Activated CD8-positive, alpha-beta T cell treated with anti-CD3 and anti-CD28 coated beads for 36 hours (primary cell): ENCODE data around the gene VWA5B2. TPM values are rescaled to one million over a fixed set of nuclear protein-coding genes. Genes with fewer than 3 reads are reported as not detected.

Experiments
- ATAC-seq: fragments of 200-7000 bp; cut with Tn5 transposase; one replicate; pipeline ENCODE4 v1.10.0; 2021; ENCODE audit warnings: mild to moderate bottlenecking, moderate library complexity
- CTCF ChIA-PET: fragments of 350-600 bp; sonication (Branson Sonifier 250); formaldehyde crosslinking; loops from one replicate; lab custom pipeline; 2021; ENCODE audit warnings: antibody characterized with exemption; lab: Charles Lee
- POLR2A ChIA-PET: fragments of 350-600 bp; sonication (Branson Sonifier 250); formaldehyde crosslinking; loops from one replicate; lab custom pipeline; 2021; ENCODE audit warnings: antibody characterized with exemption; lab: Charles Lee
- DNase-seq: peaks from one replicate; pipeline ENCODE4 v3.0.0-alpha.2; 2020
- H3K27ac Mint-ChIP-seq: one replicate; pipeline ENCODE4 v1.8.0; 2021; ENCODE audit warnings: mild to moderate bottlenecking, mixed read lengths
- H3K27me3 Mint-ChIP-seq: one replicate; pipeline ENCODE4 v1.8.0; 2021; ENCODE audit warnings: mixed read lengths
- H3K36me3 Mint-ChIP-seq: one replicate; pipeline ENCODE4 v1.8.0; 2021; ENCODE audit warnings: low read depth, mixed read lengths
- H3K4me1 Mint-ChIP-seq: one replicate; pipeline ENCODE4 v1.8.0; 2021; ENCODE audit warnings: low read depth, mixed read lengths
- H3K4me3 Mint-ChIP-seq: one replicate; pipeline ENCODE4 v1.8.0; 2021; ENCODE audit warnings: mild to moderate bottlenecking, moderate library complexity, mixed read lengths
- H3K9me3 Mint-ChIP-seq: one replicate; pipeline ENCODE4 v1.8.0; 2021; ENCODE audit warnings: mixed read lengths
- intact Hi-C: fragments of 100-400 bp; cut with micrococcal nuclease; formaldehyde crosslinking; loops from one replicate; pipeline ENCODE4 v1.10.0; 2022
- total RNA-seq, 2 experiments: library from RNA; stranded (reverse); gene quantifications; one replicate each; pipeline ENCODE4 v1.2.3, GENCODE V29; 2021
- TF ChIP-seq, protein P1 (sequence below): fragments of 200-600 bp; IDR thresholded peaks from one replicate; pipeline ENCODE4 v1.8.0; 2022; ENCODE audit warnings: antibody characterized with exemption, mild to moderate bottlenecking

Gene VWA5B2
- total RNA-seq, 2 experiments from 2014 or later: not detected

DNA sequence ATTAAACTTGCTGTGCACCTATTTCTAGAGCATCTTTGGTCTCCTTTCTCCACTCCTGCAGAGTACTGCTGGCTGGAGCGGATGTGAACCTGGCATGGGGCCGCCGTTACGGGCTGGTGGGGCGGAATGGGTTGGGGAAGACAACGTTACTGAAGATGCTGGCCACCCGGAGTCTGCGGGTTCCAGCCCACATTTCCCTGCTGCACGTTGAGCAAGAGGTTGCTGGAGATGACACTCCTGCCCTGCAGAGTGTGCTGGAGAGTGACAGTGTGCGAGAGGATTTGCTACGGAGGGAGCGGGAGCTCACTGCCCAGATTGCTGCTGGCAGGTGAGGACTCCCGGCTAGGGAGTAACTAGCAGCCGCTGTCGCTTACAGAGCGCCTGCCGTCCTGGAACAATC is 41.3 kb upstream of the VWA5B2 start:
- no peaks in the 10 kb centered on the region for H3K9me3 Mint-ChIP-seq
- CTCF ChIA-PET: no interaction called here
- no peak for DNase-seq
- H3K27ac Mint-ChIP-seq: no peak overlapping the region
- no peak for ATAC-seq
- POLR2A ChIA-PET: interaction anchor here (0.7 kb wide), 1 partner anchor 11 kb away, joined by 3 read pairs; no protein-coding TSS in a partner anchor
- intact Hi-C loops: no loop called here
- H3K4me3 Mint-ChIP-seq: no peak overlapping the region
- no peaks in the 10 kb centered on the region for H3K27me3 Mint-ChIP-seq
- peaks cover 31% of the 10 kb centered on the region for H3K4me1 Mint-ChIP-seq
- H3K36me3 Mint-ChIP-seq: peaks cover 61% of the 10 kb centered on the region
- TF ChIP-seq, protein P1, sequence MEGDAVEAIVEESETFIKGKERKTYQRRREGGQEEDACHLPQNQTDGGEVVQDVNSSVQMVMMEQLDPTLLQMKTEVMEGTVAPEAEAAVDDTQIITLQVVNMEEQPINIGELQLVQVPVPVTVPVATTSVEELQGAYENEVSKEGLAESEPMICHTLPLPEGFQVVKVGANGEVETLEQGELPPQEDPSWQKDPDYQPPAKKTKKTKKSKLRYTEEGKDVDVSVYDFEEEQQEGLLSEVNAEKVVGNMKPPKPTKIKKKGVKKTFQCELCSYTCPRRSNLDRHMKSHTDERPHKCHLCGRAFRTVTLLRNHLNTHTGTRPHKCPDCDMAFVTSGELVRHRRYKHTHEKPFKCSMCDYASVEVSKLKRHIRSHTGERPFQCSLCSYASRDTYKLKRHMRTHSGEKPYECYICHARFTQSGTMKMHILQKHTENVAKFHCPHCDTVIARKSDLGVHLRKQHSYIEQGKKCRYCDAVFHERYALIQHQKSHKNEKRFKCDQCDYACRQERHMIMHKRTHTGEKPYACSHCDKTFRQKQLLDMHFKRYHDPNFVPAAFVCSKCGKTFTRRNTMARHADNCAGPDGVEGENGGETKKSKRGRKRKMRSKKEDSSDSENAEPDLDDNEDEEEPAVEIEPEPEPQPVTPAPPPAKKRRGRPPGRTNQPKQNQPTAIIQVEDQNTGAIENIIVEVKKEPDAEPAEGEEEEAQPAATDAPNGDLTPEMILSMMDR: no peak

DNA sequence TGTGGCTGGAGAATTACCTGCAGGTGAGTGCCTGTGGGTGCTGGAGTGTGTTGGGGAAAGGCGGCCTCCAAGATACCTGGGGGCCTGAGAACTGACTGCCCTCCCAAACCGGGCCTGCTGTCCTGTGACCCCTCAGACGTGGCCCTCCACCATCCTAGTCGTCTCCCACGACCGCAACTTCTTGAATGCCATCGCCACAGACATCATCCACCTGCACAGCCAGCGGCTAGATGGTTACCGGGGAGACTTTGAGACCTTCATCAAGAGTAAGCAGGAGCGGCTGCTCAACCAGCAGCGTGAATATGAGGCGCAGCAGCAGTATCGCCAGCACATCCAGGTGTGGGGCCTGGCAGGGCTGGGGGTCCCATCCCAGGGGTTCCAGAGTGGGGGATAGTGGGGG is 40.0 kb upstream of the VWA5B2 start:
- Mint-ChIP-seq H3K4me3 (no peak overlapping the region), H3K36me3 (peaks cover 59% of the 10 kb centered on the region), H3K4me1 (peaks cover 31% of the 10 kb centered on the region), H3K27me3 (no peaks in the 10 kb centered on the region), H3K27ac (no peak overlapping the region), H3K9me3 (no peaks in the 10 kb centered on the region)
- CTCF ChIA-PET: interaction anchor here (1.9 kb wide), 1 partner anchor 38 kb away, joined by 12 read pairs; no protein-coding TSS in a partner anchor
- DNase-seq (no peak), ATAC-seq (no peak)
- TF ChIP-seq, protein P1: no peak
- POLR2A ChIA-PET: interaction anchor here (0.9 kb wide), 1 partner anchor 44 kb away, joined by 3 read pairs; no protein-coding TSS in a partner anchor
- intact Hi-C loops: no loop called here

DNA sequence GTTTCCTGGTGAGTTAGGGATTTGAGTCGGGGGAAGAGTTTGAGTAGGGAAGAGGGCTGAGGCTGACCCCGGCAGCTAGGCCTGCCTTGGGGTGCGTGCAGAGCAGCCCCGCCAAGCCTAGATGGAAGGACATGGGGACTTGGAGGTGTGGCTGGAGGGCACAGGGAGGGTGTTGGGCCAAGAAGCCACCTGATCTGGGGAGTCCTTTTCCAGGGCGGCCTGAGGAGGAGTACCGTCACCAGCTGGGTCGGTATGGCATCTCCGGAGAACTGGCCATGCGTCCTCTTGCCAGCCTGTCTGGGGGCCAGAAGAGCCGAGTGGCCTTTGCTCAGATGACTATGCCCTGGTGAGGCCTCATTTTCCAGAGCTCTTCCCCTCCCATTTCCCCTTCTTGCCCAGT is 36.5 kb upstream of the VWA5B2 start:
- Mint-ChIP-seq H3K36me3 (peaks cover 41% of the 10 kb centered on the region), H3K27ac (no peak overlapping the region), H3K9me3 (no peaks in the 10 kb centered on the region), H3K27me3 (no peaks in the 10 kb centered on the region), H3K4me1 (peaks cover 14% of the 10 kb centered on the region), H3K4me3 (no peak overlapping the region)
- ATAC-seq (no peak), DNase-seq (no peak)
- POLR2A ChIA-PET: no interaction called here
- intact Hi-C loops: no loop called here
- CTCF ChIA-PET: no interaction called here
- TF ChIP-seq, protein P1: no peak

DNA sequence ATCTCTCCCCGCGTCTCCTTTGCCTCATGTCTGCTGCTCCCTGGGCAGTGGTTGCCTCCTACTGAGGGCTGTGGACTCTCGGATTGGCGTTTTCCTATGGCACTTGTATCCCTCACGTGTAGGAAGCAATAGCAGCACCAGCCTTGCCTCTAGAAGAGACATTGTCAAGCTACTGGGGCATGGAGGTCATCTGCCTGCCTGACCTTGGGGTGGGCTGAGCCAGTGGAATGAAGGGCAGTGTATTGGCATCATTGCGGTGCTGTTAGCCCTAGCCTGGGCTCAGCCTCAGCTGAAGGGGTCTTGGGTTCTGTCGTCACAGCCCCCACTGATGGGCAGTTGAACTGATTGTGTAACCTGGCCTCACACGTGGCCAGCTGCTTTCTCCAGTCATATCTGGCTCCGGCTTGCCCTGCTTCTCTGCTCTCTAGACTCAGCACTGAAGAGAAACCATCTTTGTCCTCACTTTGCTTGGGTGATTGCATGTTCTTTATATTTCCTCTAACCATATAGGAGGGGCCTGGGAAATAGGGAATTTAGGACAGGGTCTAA is 35.3 kb upstream of the VWA5B2 start:
- Mint-ChIP-seq H3K4me3 (no peak overlapping the region), H3K36me3 (peaks cover 30% of the 10 kb centered on the region), H3K27me3 (no peaks in the 10 kb centered on the region), H3K9me3 (no peaks in the 10 kb centered on the region), H3K4me1 (peaks cover 3% of the 10 kb centered on the region), H3K27ac (no peak overlapping the region)
- ChIA-PET CTCF (interaction anchor here (0.9 to 1.4 kb wide), 2 partner anchors 34 to 95 kb away, joined by 3 read pairs; no protein-coding TSS in a partner anchor), POLR2A (interaction anchor here (0.6 to 0.7 kb wide), 2 partner anchors 23 to 133 kb away, joined by 3 read pairs; no protein-coding TSS in a partner anchor)
- TF ChIP-seq, protein P1: no peak
- ATAC-seq (no peak), DNase-seq (no peak)
- intact Hi-C loops: no loop called here

DNA sequence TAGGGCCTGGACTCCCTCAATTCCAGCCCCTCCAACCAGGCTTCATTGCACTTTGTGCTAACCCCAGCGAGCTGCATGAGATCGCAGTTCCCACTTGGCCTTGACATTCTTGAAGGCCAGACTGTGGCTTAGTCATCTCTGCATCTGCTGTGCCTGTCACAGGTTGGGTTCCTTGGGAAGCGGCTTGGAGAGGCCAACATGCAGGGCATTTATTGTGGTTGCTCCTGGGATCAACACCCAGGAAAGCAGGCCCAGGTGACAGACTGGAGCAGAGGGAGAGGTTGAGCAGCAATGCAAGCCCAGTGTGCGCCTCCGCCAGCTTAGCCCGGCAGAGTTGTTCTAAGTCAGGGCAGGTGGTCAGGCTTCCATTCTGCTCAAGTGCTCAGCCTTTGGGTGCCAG is 32.8 kb upstream of the VWA5B2 start:
- no peak for DNase-seq
- no peak overlapping the region for H3K27ac Mint-ChIP-seq
- H3K27me3 Mint-ChIP-seq: no peaks in the 10 kb centered on the region
- no peak overlapping the region for H3K4me3 Mint-ChIP-seq
- intact Hi-C loops: no loop called here
- TF ChIP-seq, protein P1: no peak
- CTCF ChIA-PET: interaction anchor here (1.3 kb wide), 1 partner anchor 31 kb away, joined by 3 read pairs; no protein-coding TSS in a partner anchor
- ATAC-seq: no peak
- POLR2A ChIA-PET: no interaction called here
- H3K9me3 Mint-ChIP-seq: no peaks in the 10 kb centered on the region
- peaks cover 16% of the 10 kb centered on the region for H3K36me3 Mint-ChIP-seq
- H3K4me1 Mint-ChIP-seq: no peaks in the 10 kb centered on the region
